Vagina (tissue), 2 donors: ENCODE measurements around the gene PCYT2. TPM values are rescaled to one million over a fixed set of nuclear protein-coding genes. Genes with fewer than 3 reads are reported as not detected.

Experiments
- DNase-seq, 2 donors: peaks; one replicate each; pipeline ENCODE4 v3.0.0-alpha.2; 2017; ENCODE audit errors: extremely low spot score in 2 of 2
- H3K27ac ChIP-seq: fragments of 200-600 bp; sonication (generic); one replicate; pipeline ENCODE4 v1.5.1; 2019
- H3K27me3 ChIP-seq: fragments of 200-600 bp; sonication (generic); one replicate; pipeline ENCODE4 v1.5.1; 2019
- H3K36me3 ChIP-seq, 2 donors: fragments of 200-600 bp; sonication (generic); one replicate each; pipeline ENCODE4 v1.5.1; 2017 to 2019
- H3K4me1 ChIP-seq: fragments of 200-600 bp; sonication (generic); one replicate; pipeline ENCODE4 v1.5.1; 2019
- H3K4me3 ChIP-seq, 2 donors: fragments of 200-600 bp; sonication (generic); 1 replicate in 1 of 2; 2 replicates in 1 of 2; pipeline ENCODE4 v1.5.1; 2016 to 2019
- H3K9me3 ChIP-seq: fragments of 200-600 bp; sonication (generic); one replicate; pipeline ENCODE4 v1.5.1; 2019
- CTCF ChIP-seq, 3 experiments: fragments of 450-650 bp in 2 of 3; fragments of 200-600 bp in 1 of 3; sonication (generic) in 1 of 3; IDR thresholded peaks; one replicate each; pipeline ENCODE4 v1.5.1; 2017 to 2019; ENCODE audit warnings: antibody characterized with exemption in 3 of 3, mild to moderate bottlenecking in 2 of 3, moderate library complexity in 2 of 3
- POLR2A ChIP-seq, 2 donors: fragments of 450-650 bp; IDR thresholded peaks; one replicate each; pipeline ENCODE4 v1.6.1; 2017; ENCODE audit warnings: antibody characterized with exemption in 2 of 2, mild to moderate bottlenecking in 2 of 2, moderate library complexity in 2 of 2
- POLR2AphosphoS5 ChIP-seq, 2 donors: sonication (generic); formaldehyde crosslinking; IDR thresholded peaks; one replicate each; pipeline ENCODE4 v1.9.0; 2017; ENCODE audit warnings: antibody characterized with exemption in 2 of 2, mild to moderate bottlenecking in 2 of 2, low read depth in 1 of 2; ENCODE audit not compliant: insufficient read depth in 1 of 2
- intact Hi-C: fragments of 100-400 bp; cut with DNase I; formaldehyde crosslinking; loops from one replicate; pipeline ENCODE4 v1.15.1; 2023
- total RNA-seq: library from RNA; depleted of rRNA; stranded (reverse); fragments of >200 nt; gene quantifications from one replicate; pipeline ENCODE4 v1.2.3, GENCODE V29; 2016

PCYT2 gene
- total RNA-seq, 1 donor from 2014 or later: 28.0 TPM

- peaks cover 0 to 2% of the 10 kb centered on the region in 2 donors for H3K36me3 ChIP-seq
- no peak overlapping the region for H3K4me3 ChIP-seq
- no peak overlapping the region for H3K27ac ChIP-seq
- intact Hi-C loops: no loop called here
- TF ChIP-seq POLR2A (IDR thresholded peaks at IDR 0.05) (no peak), POLR2AphosphoS5 (IDR thresholded peaks at IDR 0.05; ENCODE audit: insufficient read depth in 1 of 2, low read depth in 1 of 2) (no peak), CTCF (IDR thresholded peaks at IDR 0.05) (no peak)
- no peaks in the 10 kb centered on the region for H3K27me3 ChIP-seq
- H3K9me3 ChIP-seq: no peaks in the 10 kb centered on the region
- no peak for DNase-seq
- peaks cover 69% of the 10 kb centered on the region for H3K4me1 ChIP-seq
These were observed 47.1 kb downstream of the PCYT2 start for GRCh38 chr17:81863833-81864768.

DNA sequence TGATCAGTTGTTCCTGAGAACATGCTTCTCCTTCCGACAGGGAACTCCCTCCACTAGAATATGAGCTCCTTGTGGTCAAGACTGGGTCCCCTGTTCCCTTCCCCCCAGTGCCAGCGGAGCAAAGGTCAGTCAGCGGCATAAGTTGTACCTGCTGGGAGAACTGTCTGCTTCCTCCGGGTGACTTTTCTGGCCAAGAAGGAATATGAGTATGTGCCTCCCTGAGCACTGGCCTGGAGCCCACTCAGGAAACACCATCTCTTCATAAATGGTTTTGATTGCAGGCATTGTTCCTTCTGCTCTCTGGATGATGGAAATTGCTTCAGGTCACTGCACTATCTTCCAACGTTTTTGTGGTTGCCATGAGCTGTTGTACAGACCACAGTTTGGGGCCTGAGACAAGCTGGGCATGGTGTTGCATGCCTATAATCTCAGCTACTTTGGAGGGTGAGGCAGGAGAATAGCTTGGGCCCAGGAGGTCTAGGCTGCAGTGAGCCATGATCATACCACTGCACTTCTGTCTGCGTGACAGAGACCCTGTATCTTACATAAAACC, 48.0 kb downstream of the PCYT2 start:
- H3K4me3 ChIP-seq: no peak overlapping the region
- H3K36me3 ChIP-seq: no peaks in the 10 kb centered on the region
- DNase-seq: no peak
- H3K9me3 ChIP-seq: no peaks in the 10 kb centered on the region
- intact Hi-C loops: no loop called here
- no peaks in the 10 kb centered on the region for H3K27me3 ChIP-seq
- peaks cover 69% of the 10 kb centered on the region for H3K4me1 ChIP-seq
- no peak overlapping the region for H3K27ac ChIP-seq
- TF ChIP-seq POLR2A (IDR thresholded peaks at IDR 0.05) (no peak), CTCF (IDR thresholded peaks at IDR 0.05) (no peak), POLR2AphosphoS5 (IDR thresholded peaks at IDR 0.05; ENCODE audit: insufficient read depth in 1 of 2, low read depth in 1 of 2) (no peak)

GRCh38 chr17:81860756-81861568, 50.2 kb downstream of the PCYT2 start:
- peak; percentile 97 to 100 for TF ChIP-seq POLR2AphosphoS5 (IDR thresholded peaks at IDR 0.05; ENCODE audit: insufficient read depth in 1 of 2, low read depth in 1 of 2)
- peak in 1 of 3 experiments; percentile 24 for TF ChIP-seq CTCF (IDR thresholded peaks at IDR 0.05)
- peak; percentile 82 to 98 for TF ChIP-seq POLR2A (IDR thresholded peaks at IDR 0.05)
- Histone ChIP-seq H3K36me3 (no peaks in the 10 kb centered on the region), H3K4me3 (peak overlapping the region; percentile 68 to 86), H3K9me3 (no peaks in the 10 kb centered on the region), H3K4me1 (peaks cover 62% of the 10 kb centered on the region), H3K27me3 (no peaks in the 10 kb centered on the region), H3K27ac (peak overlapping the region; percentile 89)
- peak; percentile 99 to 100 for DNase-seq
- intact Hi-C loops: no loop called here

- intact Hi-C loops: no loop called here
- Histone ChIP-seq H3K4me1 (peaks cover 66% of the 10 kb centered on the region), H3K27ac (peak within 1 kb of the TSS; percentile 89), H3K36me3 (peaks cover 0 to 5% of the 10 kb centered on the region in 2 donors), H3K4me3 (peak within 1 kb of the TSS; percentile 85 to 86), H3K9me3 (no peaks in the 10 kb centered on the region), H3K27me3 (no peaks in the 10 kb centered on the region)
- peak in 1 of 2 donors; percentile 92 for DNase-seq
- TF ChIP-seq POLR2A (IDR thresholded peaks at IDR 0.05) (peak in 1 of 2 donors; percentile 69), CTCF (IDR thresholded peaks at IDR 0.05) (no peak)
These were observed 51.1 kb downstream of the PCYT2 start, which contains the start of gene P4HB for GRCh38 chr17:81859906-81860755. TSS of gene P4HB (minus strand) at chr17:81860535. CDS start at chr17:81860471, 64 bp downstream.
